Upper lobe of left lung (tissue), 6 donors: ENCODE measurements around the gene CCDC85B. TPM values are rescaled to one million over a fixed set of nuclear protein-coding genes. Genes with fewer than 3 reads are reported as not detected.

Experiments used
- ATAC-seq, 2 donors: fragments of 200-7000 bp; cut with Tn5 transposase; one replicate each; pipeline ENCODE4 v1.9.1; 2022; ENCODE audit warnings: mild to moderate bottlenecking in 2 of 2, moderate library complexity in 2 of 2; ENCODE audit not compliant: low FRiP score in 2 of 2
- DNase-seq, 2 donors: peaks; one replicate each; pipeline ENCODE4 v3.0.0-alpha.2; 2019 to 2020
- H3K27ac ChIP-seq, 4 donors: fragments of 200-600 bp; sonication (generic); one replicate each; pipeline ENCODE4 v1.5.1; 2016 to 2019
- H3K27me3 ChIP-seq, 4 donors: fragments of 200-600 bp; sonication (generic); one replicate each; pipeline ENCODE4 v1.5.1; 2017 to 2019
- H3K36me3 ChIP-seq, 4 donors: fragments of 200-600 bp; sonication (generic); one replicate each; pipeline ENCODE4 v1.5.1; 2016 to 2019
- H3K4me1 ChIP-seq, 4 donors: fragments of 200-600 bp; sonication (generic); one replicate each; pipeline ENCODE4 v1.5.1; 2018 to 2019
- H3K4me3 ChIP-seq, 4 donors: fragments of 200-600 bp; sonication (generic); one replicate each; pipeline ENCODE4 v1.5.1; 2017 to 2019; ENCODE audit warnings: mild to moderate bottlenecking in 2 of 4, moderate library complexity in 1 of 4
- H3K9me3 ChIP-seq, 4 donors: fragments of 200-600 bp; sonication (generic); one replicate each; pipeline ENCODE4 v1.5.1; 2018 to 2019
- CTCF ChIP-seq, 6 experiments: fragments of 450-650 bp in 4 of 6; fragments of 200-600 bp in 2 of 6; sonication (generic) in 2 of 6; IDR thresholded peaks; one replicate each; pipeline ENCODE4 v1.5.1; 2016 to 2019; ENCODE audit warnings: antibody characterized with exemption in 6 of 6
- EP300 ChIP-seq, 4 donors: sonication (generic); formaldehyde crosslinking; IDR thresholded peaks; one replicate each; pipeline ENCODE4 v1.5.1; 2017; ENCODE audit warnings: antibody characterized with exemption in 4 of 4, control low read depth in 2 of 4
- POLR2A ChIP-seq, 4 donors: fragments of 450-650 bp; IDR thresholded peaks; one replicate each; pipeline ENCODE4 v1.5.1; 2016 to 2017; ENCODE audit warnings: antibody characterized with exemption in 4 of 4, mild to moderate bottlenecking in 2 of 4
- POLR2AphosphoS5 ChIP-seq, 2 donors: sonication (generic); formaldehyde crosslinking; IDR thresholded peaks; one replicate each; pipeline ENCODE4 v1.5.1; 2017; ENCODE audit warnings: antibody characterized with exemption in 2 of 2
- WGBS, 2 donors: methylation state at CpG; one replicate each; pipeline ENCODE4 v1.1.5; 2017 to 2018; 5-methylcytosine and 5-hydroxymethylcytosine counted together
- total RNA-seq, 6 donors: library from RNA; depleted of rRNA in 4 of 6; stranded (reverse); fragments of >200 nt in 4 of 6; gene quantifications; one replicate each; pipeline versions ENCODE4 v1.1.0 to v1.2.1, GENCODE V29; 2016 to 2021
- donor health status: DM: no; HTN: no; CAD: no; lungs with moderate emphysema.
- donor health status: DM: no; HTN: yes; CAD: no; lungs with severe emphysema.

Gene CCDC85B
- total RNA-seq, 6 donors from 2014 or later = 19.9 to 69.7 (median 37.2) TPM

GRCh38 chr11:65868907-65869306 lies 21.6 kb upstream of the CCDC85B start:
- DNase-seq = no peak
- 91 to 93% methylated on average over 3 of the region's 3 CpGs for WGBS, 2 donors
- ATAC-seq = no peak
- H3K27me3 ChIP-seq = no peaks in the 10 kb centered on the region
- no peaks in the 10 kb centered on the region for H3K9me3 ChIP-seq
- H3K27ac ChIP-seq = no peak overlapping the region
- no peak for TF ChIP-seq EP300 (IDR thresholded peaks at IDR 0.05)
- peaks cover 16 to 68% (median 36%) of the 10 kb centered on the region in 4 donors for H3K36me3 ChIP-seq
- H3K4me1 ChIP-seq = peaks cover 15 to 33% (median 26%) of the 10 kb centered on the region in 4 donors
- no peak overlapping the region for H3K4me3 ChIP-seq

- no peak for TF ChIP-seq CTCF (IDR thresholded peaks at IDR 0.05)
- TF ChIP-seq EP300 (IDR thresholded peaks at IDR 0.05) = no peak
- ATAC-seq (no peak), DNase-seq (peak in 1 of 2 donors; percentile 78)
- no peaks in the 10 kb centered on the region for H3K9me3 ChIP-seq
- H3K36me3 ChIP-seq = peaks cover 11 to 60% (median 27%) of the 10 kb centered on the region in 4 donors
- H3K4me3 ChIP-seq = no peak overlapping the region
- 84 to 91% methylated on average over 17 to 24 of the region's 24 CpGs for WGBS, 2 donors
- H3K4me1 ChIP-seq = peaks cover 17 to 36% (median 29%) of the 10 kb centered on the region in 4 donors
- peak overlapping the region in 3 of 4 donors; percentile 25 to 96 (median 91) for H3K27ac ChIP-seq
- H3K27me3 ChIP-seq = no peaks in the 10 kb centered on the region
Measured at GRCh38 chr11:65869643-65870306, 20.7 kb upstream of the CCDC85B start.

- Histone ChIP-seq H3K27me3 (no peaks in the 10 kb centered on the region), H3K4me3 (no peak overlapping the region), H3K36me3 (peaks cover 6 to 55% (median 22%) of the 10 kb centered on the region in 4 donors), H3K4me1 (peaks cover 17 to 36% (median 29%) of the 10 kb centered on the region in 4 donors), H3K27ac (peak overlapping the region in 3 of 4 donors; percentile 25 to 96 (median 91)), H3K9me3 (no peaks in the 10 kb centered on the region)
- no peak for ATAC-seq
- whole genome bisulfite sequencing, 2 donors = 84 to 93% methylated on average over 7 to 11 of the region's 11 CpGs
- DNase-seq = peak in 1 of 2 donors; percentile 58
- TF ChIP-seq EP300 (IDR thresholded peaks at IDR 0.05) = no peak
- no peak for TF ChIP-seq CTCF (IDR thresholded peaks at IDR 0.05)
- no peak for TF ChIP-seq POLR2AphosphoS5 (IDR thresholded peaks at IDR 0.05)
- TF ChIP-seq POLR2A (IDR thresholded peaks at IDR 0.05) = no peak
Measured at GRCh38 chr11:65870307-65870658, 20.2 kb upstream of the CCDC85B start.

GRCh38 chr11:65870706-65871681 lies 19.5 kb upstream of the CCDC85B start:
- 61 to 70% methylated on average over 19 to 23 of the region's 24 CpGs for WGBS, 2 donors
- no peak for ATAC-seq
- H3K4me1 ChIP-seq = peaks cover 17 to 36% (median 29%) of the 10 kb centered on the region in 4 donors

More at GRCh38 chr11:65870706-65871681, 19.5 kb upstream of the CCDC85B start:
- H3K27ac ChIP-seq = peak overlapping the region; percentile 86 to 96 (median 94)
- TF ChIP-seq POLR2A (IDR thresholded peaks at IDR 0.05) (no peak), EP300 (IDR thresholded peaks at IDR 0.05) (no peak), CTCF (IDR thresholded peaks at IDR 0.05) (no peak), POLR2AphosphoS5 (IDR thresholded peaks at IDR 0.05) (no peak)
- H3K4me3 ChIP-seq = peak overlapping the region in 2 of 4 donors; percentile 62 to 65
- no peaks in the 10 kb centered on the region for H3K9me3 ChIP-seq
- no peaks in the 10 kb centered on the region for H3K27me3 ChIP-seq
- peaks cover 4 to 47% (median 15%) of the 10 kb centered on the region in 4 donors for H3K36me3 ChIP-seq
- DNase-seq = peak in 1 of 2 donors; percentile 73
